GM19397 (cell line): ENCODE measurements around the gene S100A10.

Experiments used
- ATAC-seq: cut with Tn5 transposase; IDR thresholded peaks from one replicate; pipeline ENCODE4 v1.9.1; 2021; ENCODE audit warnings: mild to moderate bottlenecking, moderate library complexity; ENCODE audit not compliant: unreplicated experiment

The S100A10 gene

GRCh38 chr1:152013664-152014237 lies 20.1 kb upstream of the S100A10 start:
- ATAC-seq: no peak

GRCh38 chr1:152009691-152010090 lies 16.0 kb upstream of the S100A10 start:
- ATAC-seq: no peak

- no peak for ATAC-seq
These were observed 13.4 kb upstream of the S100A10 start for GRCh38 chr1:152007047-152007446.

- ATAC-seq: no peak
These were observed 11.8 kb upstream of the S100A10 start for GRCh38 chr1:152005360-152005912.

- no peak for ATAC-seq
These were observed 10.3 kb upstream of the S100A10 start for GRCh38 chr1:152003846-152004442.

GRCh38 chr1:152002960-152003359 lies 9.3 kb upstream of the S100A10 start:
- no peak for ATAC-seq

GRCh38 chr1:152001631-152002584 lies 8.2 kb upstream of the S100A10 start:
- ATAC-seq: no peak

DNA sequence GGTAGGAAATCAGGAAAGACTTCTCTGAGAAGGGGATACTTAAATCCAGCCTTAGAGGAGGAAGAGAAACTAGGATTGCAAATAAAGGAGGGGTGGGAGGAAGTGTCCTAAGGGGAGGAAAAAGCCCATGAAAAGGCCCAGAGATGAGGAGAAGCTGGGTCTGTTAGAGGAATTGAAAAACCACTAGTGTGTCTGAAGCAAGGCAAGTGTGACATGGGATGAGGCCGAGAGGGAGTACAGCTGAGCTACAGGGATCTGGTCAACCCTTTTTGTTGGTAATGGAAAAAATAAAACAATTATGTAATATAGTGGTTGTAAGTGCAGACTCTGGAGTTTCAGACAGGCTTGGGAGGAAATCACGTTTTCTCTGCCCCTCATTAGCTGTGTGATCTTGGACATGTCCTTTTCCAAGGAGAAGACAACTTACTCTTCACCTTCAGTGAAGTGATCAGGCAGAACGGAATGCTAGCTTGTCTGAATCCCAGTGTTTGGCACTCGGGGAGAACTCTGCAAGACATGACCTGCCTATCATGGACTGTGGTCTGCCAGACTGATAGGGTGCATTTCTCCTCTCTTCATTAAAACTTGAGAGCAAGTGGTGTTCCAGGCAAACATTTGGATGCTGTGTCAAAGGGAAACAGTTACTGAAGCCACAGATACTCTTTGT lies 7.4 kb upstream of the S100A10 start:
- no peak for ATAC-seq

- no peak for ATAC-seq
These were observed 5.1 kb upstream of the S100A10 start for GRCh38 chr1:151998611-151999362.

DNA sequence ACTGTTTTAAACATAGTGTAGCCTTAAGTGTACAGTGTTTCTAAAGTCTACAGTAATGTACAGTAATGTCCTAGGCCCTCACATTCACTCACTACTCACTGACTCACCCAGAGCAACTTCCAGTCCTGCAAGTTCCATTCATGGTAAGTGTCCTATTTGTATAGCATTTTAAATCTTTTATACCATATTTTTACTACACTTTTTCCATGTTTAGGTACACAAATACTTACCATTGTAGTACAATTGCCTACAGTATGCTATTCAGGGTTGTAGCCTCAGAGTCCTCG lies 3.6 kb upstream of the S100A10 start:
- ATAC-seq: no peak

- ATAC-seq: no peak
These were observed 2.1 kb upstream of the S100A10 start for GRCh38 chr1:151995774-151996173.

- ATAC-seq: no peak
These were observed 1.3 kb upstream of the S100A10 start for GRCh38 chr1:151994956-151995355.

- ATAC-seq: no peak
These were observed 450 bp downstream of the S100A10 start for GRCh38 chr1:151993084-151993733.

DNA sequence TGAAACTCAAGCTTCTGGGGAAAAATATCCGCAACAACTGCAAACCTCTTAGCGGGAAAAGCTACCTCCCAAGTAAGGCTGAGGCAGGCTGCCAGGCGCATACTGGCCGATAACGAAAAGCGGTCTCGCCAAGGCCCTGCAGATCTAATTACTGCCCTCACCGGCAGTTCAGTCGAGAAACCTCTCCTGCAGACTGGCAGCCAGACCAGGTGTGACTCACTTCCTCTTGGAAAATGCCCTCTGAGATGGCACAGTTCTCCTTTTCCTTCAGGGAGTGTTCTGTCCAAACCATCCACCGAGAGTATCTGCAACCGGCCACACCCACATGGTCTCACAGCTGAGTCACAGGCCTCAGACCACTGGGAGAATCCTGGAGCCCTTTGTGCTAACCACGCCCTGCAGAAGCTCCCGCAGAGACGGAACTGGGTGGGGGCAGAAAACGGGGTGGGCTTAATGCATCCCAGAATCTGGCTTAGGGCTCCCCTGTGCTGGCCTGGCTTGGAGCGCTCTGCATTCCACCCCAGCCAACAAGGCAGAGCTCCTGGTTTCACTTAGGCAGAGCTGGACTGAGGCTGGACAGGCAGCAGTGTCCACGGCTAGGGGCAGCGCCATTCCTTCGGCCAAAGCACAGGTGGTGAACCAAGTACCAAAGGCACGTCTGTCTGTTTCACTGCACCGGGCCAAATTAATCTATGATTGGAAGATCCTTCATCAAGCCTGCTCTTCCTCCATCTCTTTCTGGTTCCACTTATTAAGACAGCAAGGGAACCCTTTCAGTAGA lies 1.2 kb downstream of the S100A10 start:
- no peak for ATAC-seq

DNA sequence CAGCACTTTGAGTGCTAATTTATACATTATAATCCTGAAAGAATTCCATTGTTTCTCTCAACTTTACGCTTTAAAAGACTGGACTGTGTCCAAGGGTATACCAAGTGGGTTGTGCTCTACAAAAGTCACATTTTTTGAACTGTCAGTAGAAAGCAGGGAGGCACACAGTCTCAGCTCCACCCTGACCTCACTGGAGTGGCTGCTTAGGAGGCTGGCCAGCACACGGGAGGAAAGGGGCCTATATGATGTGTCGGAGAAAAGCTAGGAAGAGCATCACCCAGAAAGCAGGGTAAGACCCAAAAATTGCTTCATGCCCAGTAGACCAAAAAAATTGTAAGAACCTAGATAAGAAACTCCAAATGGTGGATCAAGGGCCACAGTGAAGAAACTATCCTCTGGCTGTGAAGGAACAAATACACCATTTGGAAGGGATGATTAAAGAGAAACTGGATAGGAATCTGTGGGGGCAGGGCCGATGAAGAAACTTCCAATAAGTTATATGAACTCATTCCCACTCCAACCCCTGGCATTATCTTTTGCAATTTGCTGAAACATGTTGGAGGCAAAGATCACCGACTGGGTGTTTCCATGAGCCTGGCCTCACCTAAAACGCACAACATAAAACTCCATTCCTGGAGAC lies 1.9 kb downstream of the S100A10 start:
- no peak for ATAC-seq

GRCh38 chr1:151990856-151991198 lies 2.8 kb downstream of the S100A10 start:
- ATAC-seq: no peak

DNA sequence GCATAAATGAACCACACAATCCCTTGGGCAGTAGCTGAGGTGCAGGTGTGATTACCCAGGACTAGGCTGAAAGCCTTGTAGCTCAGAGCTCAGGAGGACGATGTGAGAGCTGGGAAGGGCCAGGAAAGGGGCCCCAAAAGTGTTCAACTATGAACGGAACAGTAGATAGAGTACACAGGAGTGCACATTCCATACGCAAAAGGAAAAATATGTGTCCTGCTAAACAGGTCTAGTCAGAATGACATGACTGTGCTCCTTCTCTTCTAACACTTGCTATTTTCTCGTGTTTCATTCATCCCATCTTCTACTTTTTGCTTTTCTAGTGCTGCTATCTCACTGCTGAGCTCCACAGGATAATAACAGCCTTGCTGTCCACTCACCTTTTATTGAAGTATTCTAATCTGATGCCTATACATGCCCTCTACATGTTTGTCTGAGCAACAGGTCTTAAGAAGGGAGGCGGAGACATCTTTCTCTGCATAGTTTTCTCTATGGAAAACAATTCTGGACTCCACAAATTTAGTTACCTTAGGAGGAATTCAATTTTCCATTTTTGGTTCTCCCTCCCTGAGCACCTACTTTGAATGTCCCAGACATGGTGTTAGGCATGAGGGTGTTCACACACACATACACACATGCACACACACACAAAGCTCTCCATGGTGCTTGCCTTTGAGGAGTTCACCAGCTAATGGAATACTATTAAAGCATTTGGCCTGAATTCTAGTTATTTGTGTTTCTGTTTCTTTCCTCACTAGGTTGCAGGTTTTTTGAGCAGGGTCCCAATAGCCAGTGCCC lies 3.4 kb downstream of the S100A10 start:
- ATAC-seq: no peak

- no peak for ATAC-seq
These were observed 4.3 kb downstream of the S100A10 start for GRCh38 chr1:151989211-151989862.
